Activated CD8-positive, alpha-beta memory T cell treated with anti-CD3 and anti-CD28 coated beads for 4 hours (primary cell): ENCODE measurements around the gene TTC8.
"Not testable (repeated sequence)": the region's sequence is repeated elsewhere in the genome, so short reads cannot be mapped to it uniquely, and the experiment has no call there.

Source experiments
- DNase-seq, 2 donors: peaks; one replicate each; pipeline ENCODE4 v3.0.0-alpha.2; 2020; ENCODE audit warnings: low read depth in 2 of 2

The TTC8 gene

GRCh38 chr14:88825078-88825458, 617 bp downstream of the TTC8 start:
- DNase-seq: no peak

GRCh38 chr14:88825503-88825902, 1.1 kb downstream of the TTC8 start:
- no peak for DNase-seq

DNA sequence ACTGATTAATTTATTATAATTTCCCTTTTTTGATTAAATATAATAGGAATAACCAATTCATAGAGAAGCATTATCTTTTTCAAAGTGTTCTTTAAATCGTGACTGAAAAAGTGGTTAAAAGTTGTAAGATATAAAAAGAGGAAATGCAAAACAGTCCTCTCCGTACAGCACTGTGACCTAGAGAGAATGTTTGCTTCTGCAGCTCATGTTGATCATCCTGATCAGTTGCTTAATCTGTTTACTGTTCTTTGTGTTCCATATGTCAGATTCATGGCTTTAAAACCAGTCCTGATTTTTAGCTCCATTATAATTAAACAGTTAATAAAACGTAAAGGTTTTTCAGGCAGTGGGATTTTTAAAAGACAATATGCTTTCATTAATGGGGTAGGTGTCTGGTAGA, 4.7 kb downstream of the TTC8 start:
- no peak for DNase-seq

- no peak for DNase-seq
These were observed 5.3 kb downstream of the TTC8 start for GRCh38 chr14:88829685-88830302.

- no peak for DNase-seq
These were observed 6.8 kb downstream of the TTC8 start for GRCh38 chr14:88831284-88831683.

- no peak for DNase-seq
These were observed 10.5 kb downstream of the TTC8 start for GRCh38 chr14:88834883-88835431.

- no peak for DNase-seq
These were observed 11.2 kb downstream of the TTC8 start for GRCh38 chr14:88835661-88836060.

- DNase-seq: no peak
These were observed 13.0 kb downstream of the TTC8 start for GRCh38 chr14:88837495-88837894.

DNA sequence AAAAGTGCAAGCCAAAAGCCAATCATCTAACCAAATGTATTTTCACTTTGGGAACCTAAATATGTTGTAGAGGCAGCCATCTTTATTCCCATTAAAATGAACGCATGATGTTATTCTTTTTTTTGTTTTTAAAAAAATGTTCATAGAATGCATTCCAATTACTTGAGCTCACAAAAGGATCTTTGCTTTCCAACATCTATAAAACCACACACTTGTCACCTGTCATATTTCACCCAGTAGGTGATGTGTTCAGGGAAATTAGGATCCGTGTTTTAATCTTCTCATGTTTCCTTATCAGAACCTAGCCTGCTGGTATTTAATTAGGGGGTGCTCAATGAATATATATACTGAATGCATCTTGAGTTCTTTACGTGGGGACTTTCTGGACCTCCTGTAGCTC, 13.6 kb downstream of the TTC8 start:
- no peak for DNase-seq

DNA sequence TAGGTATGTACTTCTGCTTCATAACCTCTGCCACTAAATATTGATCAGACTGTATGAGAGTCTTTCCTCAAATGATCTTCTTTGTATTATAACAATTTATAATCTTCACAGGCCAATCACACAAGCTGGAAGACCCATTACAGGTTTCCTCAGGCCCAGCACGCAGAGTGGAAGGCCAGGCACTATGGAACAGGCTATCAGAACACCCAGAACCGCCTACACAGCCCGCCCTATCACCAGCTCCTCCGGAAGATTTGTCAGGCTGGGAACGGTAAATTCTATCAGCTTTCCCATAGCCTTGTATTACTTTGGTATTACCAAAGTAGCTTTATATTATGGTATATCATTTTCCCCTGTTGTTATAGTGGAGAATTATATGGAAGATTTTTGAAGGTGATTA, 16.5 kb downstream of the TTC8 start:
- DNase-seq: no peak

- DNase-seq: no peak
These were observed 17.3 kb downstream of the TTC8 start for GRCh38 chr14:88841741-88842140.

DNA sequence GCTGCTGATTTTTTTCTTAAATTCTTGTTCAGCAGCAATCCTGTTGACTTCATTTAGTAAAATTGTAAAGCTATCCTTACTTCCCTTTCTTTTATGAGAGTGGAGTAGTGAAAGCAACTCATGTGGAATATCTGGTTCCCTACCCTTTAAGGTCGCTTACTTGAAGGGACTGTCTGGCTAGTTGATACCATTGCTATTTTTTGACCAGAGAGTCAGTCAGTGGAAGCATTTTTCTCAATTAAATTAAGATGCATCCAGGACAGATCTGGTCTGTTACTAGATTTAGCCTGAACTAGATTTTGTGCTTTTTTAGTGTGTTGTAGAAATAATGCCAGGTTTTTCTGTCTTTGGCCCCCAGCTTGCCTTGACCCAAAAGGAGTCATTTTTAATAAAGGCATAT, 18.0 kb downstream of the TTC8 start:
- no peak for DNase-seq

GRCh38 chr14:88844980-88845491, 20.6 kb downstream of the TTC8 start:
- no peak for DNase-seq

DNA sequence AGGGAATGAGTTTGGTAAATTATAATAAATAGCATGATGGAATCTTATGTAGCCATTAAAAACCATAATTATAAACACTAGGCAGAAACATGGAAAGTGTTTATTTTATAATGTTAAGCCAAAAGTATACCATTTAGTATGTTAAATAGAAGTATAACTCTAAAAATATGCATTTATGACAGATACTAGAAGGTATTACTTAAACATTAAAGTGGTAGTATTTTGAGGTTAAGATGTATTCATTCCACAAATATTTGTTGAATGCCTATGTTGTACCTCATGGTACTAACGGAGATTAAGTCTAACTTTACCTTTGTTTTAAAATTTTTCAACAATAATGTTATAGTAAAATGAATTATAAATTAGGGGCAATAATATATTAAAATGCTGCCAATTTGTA, 24.1 kb downstream of the TTC8 start:
- DNase-seq: no peak

DNA sequence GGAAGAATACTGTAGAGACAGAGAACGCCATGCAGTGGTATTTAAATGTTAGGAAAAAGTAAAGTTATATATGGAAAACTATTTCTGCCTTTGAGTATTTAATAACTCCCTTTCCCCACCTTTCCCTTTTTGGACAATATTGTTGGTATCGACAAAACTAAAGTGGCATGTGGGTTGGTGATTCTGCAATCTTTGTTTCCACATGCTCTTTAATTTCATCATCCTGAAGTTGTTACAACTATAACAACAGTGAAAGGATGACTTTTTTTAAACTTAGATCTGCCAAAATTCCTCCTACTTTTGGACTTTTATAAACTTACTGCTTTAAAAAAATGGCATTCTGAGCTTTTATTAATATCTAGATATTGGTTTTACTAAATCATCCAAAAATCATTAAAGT, 25.3 kb downstream of the TTC8 start:
- DNase-seq: no peak

DNA sequence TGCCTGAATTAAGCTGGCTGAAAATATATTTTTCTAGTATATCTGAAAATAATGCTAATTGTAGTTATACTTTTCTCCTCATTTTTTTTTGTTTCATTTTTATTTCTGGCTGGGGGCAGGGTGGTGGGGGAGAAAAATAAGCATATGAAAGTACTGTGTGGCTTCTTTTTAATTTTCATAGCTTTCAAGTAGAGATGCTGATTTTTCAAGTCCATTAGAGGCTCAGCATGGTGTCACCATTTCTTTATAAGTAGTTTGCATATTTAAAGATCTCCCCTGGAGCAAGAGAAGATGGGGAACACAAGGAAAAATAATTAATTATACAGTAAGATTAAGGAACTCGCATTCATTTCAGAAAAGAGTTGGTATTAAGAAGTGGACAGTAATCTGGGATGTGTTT, 27.1 kb downstream of the TTC8 start:
- no peak for DNase-seq

DNA sequence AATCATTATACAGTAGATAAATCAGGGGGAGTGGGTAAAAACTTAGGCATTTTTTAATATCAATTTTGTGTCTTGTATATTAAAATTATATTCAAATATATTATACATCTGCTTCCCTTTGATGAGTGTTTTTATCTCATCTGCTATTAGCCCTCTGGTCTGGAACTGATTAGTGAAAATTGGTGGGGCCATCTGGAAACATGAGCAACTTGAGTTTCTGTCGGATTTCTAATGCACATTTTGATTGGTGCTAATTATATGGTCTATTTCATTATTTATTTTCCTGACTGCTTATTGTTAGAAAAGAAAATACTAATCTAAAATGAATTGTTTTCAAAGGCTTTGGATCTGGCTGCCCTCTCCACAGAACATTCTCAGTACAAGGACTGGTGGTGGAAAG, 28.2 kb downstream of the TTC8 start:
- no peak for DNase-seq

- DNase-seq: no peak
These were observed 28.7 kb downstream of the TTC8 start for GRCh38 chr14:88853129-88853528.

GRCh38 chr14:88856786-88857366, 32.4 kb downstream of the TTC8 start:
- no peak for DNase-seq

DNA sequence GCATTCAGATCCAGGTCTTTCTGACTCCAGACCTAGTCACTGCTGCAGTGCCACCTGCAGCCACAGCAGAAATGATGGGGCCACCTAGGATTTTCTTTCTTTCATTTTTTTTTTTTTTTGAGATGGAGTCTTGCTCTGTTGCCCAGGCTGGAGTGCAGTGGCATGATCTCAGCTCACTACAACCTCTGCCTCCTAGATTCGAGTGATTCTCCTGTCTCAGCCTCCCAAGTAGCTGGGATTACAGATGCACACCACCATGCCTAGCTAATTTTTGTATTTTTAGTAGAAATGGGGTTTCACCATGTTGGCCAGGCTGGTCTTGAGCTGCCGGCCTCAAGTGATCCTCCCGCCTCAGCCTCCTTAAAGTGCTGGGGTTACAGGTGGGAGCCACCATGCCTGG, 33.4 kb downstream of the TTC8 start:
- DNase-seq: not testable (repeated sequence)

- not testable (repeated sequence) for DNase-seq
These were observed 34.7 kb downstream of the TTC8 start for GRCh38 chr14:88859118-88859517.

DNA sequence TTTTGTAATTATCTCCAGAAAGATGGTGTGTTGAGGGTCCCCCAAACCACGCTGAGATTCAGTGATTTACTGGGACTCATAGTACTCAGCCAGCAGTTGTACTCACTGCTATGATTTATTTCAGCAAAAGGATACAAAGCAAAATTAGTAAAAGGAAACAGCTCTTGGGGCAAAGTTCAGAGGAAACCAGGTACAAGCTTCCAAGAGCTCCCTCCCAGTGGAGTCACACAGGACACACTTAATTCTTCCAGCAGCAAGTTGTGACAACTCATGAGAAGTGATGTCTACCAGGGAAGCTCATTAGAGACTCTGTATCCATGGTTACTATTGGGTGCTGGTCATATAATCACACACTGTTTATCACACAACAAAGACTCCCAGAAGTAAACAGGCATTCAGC, 38.7 kb downstream of the TTC8 start:
- DNase-seq: no peak

DNA sequence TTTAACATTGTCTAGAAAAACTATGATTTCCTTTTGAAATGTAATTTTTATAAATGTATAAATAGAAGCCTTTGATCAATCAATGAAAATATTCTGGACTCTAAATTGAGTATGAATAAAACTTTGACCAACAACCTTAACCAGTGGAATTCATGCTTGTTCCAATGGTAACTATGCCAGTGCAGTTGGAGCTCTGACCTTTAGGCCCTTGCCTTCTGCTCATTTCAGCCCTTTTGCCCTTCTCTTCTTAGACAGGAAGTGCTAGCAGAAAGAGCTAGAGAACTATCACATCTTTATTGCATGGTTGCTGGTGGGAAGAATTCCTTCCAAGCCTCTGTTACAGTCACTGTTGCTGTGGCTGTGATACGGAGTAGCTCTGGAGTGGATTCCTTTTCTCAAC, 39.7 kb downstream of the TTC8 start:
- no peak for DNase-seq

- DNase-seq: no peak
These were observed 41.9 kb downstream of the TTC8 start for GRCh38 chr14:88866305-88866704.
